T-helper 17 cell (primary cell): ENCODE results near the gene TMEM176B. TPM values are rescaled to one million over a fixed set of nuclear protein-coding genes. Genes with fewer than 3 reads are reported as not detected.

Experiments used
- ATAC-seq: fragments of 150-1000 bp; cut with Tn5 transposase; 2 replicates; pipeline ENCODE4 v1.10.0; 2021; ENCODE audit warnings: mild to moderate bottlenecking, moderate library complexity
- DNase-seq, 3 donors: peaks; one replicate each; pipeline versions ENCODE4 v3.0.0 to v3.0.0-alpha.2; 2020 to 2021
- H3K9me3 ChIP-seq: one replicate; pipeline ENCODE4 v1.7.0; 2013; ENCODE audit warnings: low read length, mild to moderate bottlenecking; ENCODE audit not compliant: control insufficient read depth, poor library complexity, severe bottlenecking
- H3K27ac Mint-ChIP-seq: one replicate; pipeline ENCODE4 v1.8.0; 2022; ENCODE audit warnings: mild to moderate bottlenecking, moderate library complexity, mixed read lengths
- H3K27me3 Mint-ChIP-seq: one replicate; pipeline ENCODE4 v1.8.0; 2022; ENCODE audit warnings: mixed read lengths
- H3K36me3 Mint-ChIP-seq: one replicate; pipeline ENCODE4 v1.8.0; 2022; ENCODE audit warnings: low read depth, mixed read lengths
- H3K4me1 Mint-ChIP-seq: one replicate; pipeline ENCODE4 v1.8.0; 2022; ENCODE audit warnings: mild to moderate bottlenecking, mixed read lengths
- H3K4me3 Mint-ChIP-seq: one replicate; pipeline ENCODE4 v1.8.0; 2022; ENCODE audit warnings: mild to moderate bottlenecking, moderate library complexity, mixed read lengths
- total RNA-seq, 4 donors: library from RNA in 2 of 4; stranded (reverse) in 2 of 4; gene quantifications; one replicate each; pipeline ENCODE4 v1.2.3 and lab custom pipeline; 2022 to 2026

TMEM176B gene
- total RNA-seq, 2 donors from 2014 or later, result not detected

DNA sequence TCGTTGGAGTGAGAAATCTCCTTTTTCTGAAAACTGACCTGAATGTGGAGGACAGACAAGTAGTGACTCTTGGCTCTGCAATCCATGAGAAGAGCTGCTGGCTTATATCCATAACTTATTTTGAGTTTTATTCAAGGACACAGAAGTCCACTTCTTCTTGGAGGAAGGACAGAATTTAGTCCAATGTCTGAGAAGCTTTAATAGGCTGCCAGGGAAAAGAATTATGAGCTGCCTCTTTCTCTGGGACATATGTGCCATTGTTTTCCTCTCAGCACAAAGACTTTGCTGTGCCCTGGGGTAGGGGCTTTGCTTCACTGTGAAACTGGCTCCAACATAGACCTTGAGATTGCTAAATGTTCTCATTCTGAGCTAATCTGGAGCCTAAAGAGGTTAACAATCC is 31.7 kb upstream of the TMEM176B start:
- Mint-ChIP-seq H3K4me1 (peaks cover 4% of the 10 kb centered on the region), H3K36me3 (peaks cover 6% of the 10 kb centered on the region), H3K27ac (no peak overlapping the region), H3K27me3 (peaks cover 53% of the 10 kb centered on the region), H3K4me3 (no peak overlapping the region)
- no peak for DNase-seq
- H3K9me3 ChIP-seq, result no peaks in the 10 kb centered on the region
- no peak for ATAC-seq

DNA sequence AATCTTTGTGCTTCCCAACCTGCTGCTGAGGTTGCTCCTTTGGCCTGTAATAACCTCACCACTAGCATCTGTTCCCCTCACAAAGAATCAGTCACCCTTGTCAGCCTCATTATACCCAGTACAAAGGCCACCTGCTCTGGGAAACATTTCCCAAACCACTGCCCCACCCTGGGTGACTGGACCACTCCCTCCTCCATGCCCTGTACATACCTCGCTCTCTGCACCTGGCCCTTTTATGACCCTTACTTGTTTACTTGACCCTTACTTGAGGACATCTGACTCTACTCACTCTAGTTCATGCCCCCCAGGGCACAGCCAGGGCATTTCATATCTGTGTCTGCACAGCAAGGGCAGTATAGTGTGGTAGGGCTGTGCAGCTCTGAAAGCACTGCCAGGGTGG is 30.8 kb upstream of the TMEM176B start:
- H3K4me3 Mint-ChIP-seq, result no peak overlapping the region
- DNase-seq (no peak), ATAC-seq (no peak)
- H3K4me1 Mint-ChIP-seq, result peaks cover 9% of the 10 kb centered on the region
- H3K27me3 Mint-ChIP-seq, result peaks cover 61% of the 10 kb centered on the region
- no peaks in the 10 kb centered on the region for H3K9me3 ChIP-seq
- peaks cover 6% of the 10 kb centered on the region for H3K36me3 Mint-ChIP-seq
- no peak overlapping the region for H3K27ac Mint-ChIP-seq

DNA sequence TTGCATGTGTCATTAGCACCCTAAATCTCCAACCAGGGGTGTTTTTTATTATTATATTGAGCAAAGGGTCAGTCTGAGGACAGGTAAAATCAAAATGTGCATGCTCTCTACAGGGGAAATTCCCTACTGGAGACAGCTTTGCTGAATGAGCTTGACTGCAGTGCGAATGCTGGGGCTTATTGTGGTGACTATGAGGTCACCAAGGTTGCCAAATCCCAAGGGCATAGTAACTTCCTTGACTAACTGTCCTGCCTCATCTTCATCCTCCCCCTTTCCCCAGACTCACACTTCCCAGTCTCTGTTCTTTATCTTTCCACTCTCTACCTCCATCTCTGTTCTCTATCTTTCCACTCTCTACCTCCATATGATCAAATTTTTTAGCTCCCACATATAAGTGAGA is 29.3 kb upstream of the TMEM176B start:
- peaks cover 58% of the 10 kb centered on the region for H3K27me3 Mint-ChIP-seq
- no peak overlapping the region for H3K4me3 Mint-ChIP-seq
- ATAC-seq, result no peak

DNA sequence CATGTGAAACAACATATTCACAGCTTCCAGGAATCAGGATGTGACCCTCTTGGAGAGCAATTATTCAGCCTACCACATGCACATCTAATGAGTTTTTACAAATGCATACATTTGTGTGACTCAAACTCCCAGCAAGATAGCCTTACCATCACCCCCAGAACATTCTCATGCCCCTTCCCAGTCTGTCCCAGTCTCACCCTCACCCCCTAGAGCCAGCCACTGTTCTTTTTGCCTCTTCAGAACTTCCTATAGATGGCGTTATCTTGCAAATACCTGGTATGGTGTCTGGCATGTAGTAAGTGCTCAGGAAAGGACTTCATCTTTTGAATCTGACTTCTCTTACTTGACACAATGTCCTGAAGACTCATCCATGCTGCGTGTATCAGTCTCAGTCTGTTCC is 28.2 kb upstream of the TMEM176B start:
- DNase-seq (no peak), ATAC-seq (no peak)
- Mint-ChIP-seq H3K27me3 (peaks cover 50% of the 10 kb centered on the region), H3K4me1 (peaks cover 9% of the 10 kb centered on the region), H3K27ac (no peak overlapping the region), H3K4me3 (no peak overlapping the region), H3K36me3 (peaks cover 6% of the 10 kb centered on the region)
- no peaks in the 10 kb centered on the region for H3K9me3 ChIP-seq

More for the DNA sequence above, 29.3 kb upstream of the TMEM176B start:
- no peaks in the 10 kb centered on the region for H3K9me3 ChIP-seq
- H3K4me1 Mint-ChIP-seq, result peaks cover 9% of the 10 kb centered on the region
- no peak overlapping the region for H3K27ac Mint-ChIP-seq
- no peak for DNase-seq
- peaks cover 6% of the 10 kb centered on the region for H3K36me3 Mint-ChIP-seq

DNA sequence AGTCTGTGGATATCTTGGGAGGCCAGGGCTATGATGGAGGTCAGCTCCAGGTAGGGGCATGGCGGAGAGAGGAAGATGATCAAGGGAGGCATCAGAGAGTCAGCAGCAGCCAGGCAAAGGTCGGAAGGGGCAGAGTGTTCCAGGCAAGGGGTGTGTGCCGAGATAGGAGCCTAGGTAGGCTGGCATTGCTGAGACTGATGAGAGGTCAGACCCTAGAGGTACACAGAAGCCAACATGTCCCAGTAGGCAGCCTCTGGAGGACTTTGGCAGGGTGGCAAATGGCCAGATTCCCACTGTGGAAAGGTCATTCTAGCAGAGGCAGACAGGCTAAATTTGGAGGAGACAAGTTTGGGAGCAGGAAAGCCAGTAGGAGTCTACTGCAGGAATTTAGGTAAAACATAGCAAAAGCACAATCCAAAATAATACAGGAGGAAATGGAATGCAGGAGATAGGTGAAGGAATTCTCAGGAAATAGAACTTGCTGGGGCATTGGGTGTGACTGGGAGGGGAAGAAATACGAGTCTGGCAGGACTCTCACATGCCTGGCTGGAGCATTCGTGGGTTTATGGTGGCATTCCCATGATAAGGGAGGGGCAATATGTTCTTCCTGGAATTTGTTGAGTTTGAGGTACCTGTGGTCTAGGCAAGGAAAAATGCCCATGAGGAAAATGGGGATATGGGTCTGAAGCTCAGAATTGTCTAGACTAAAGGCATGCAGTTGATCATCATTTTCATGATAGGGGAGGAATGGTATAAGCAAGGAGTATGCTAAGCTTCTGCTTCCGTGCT is 26.1 kb upstream of the TMEM176B start:
- ATAC-seq (no peak), DNase-seq (no peak)
- Mint-ChIP-seq H3K36me3 (peaks cover 6% of the 10 kb centered on the region), H3K27ac (peak overlapping the region; percentile 19), H3K4me1 (peaks cover 9% of the 10 kb centered on the region), H3K4me3 (no peak overlapping the region), H3K27me3 (peaks cover 43% of the 10 kb centered on the region)
- no peaks in the 10 kb centered on the region for H3K9me3 ChIP-seq

DNA sequence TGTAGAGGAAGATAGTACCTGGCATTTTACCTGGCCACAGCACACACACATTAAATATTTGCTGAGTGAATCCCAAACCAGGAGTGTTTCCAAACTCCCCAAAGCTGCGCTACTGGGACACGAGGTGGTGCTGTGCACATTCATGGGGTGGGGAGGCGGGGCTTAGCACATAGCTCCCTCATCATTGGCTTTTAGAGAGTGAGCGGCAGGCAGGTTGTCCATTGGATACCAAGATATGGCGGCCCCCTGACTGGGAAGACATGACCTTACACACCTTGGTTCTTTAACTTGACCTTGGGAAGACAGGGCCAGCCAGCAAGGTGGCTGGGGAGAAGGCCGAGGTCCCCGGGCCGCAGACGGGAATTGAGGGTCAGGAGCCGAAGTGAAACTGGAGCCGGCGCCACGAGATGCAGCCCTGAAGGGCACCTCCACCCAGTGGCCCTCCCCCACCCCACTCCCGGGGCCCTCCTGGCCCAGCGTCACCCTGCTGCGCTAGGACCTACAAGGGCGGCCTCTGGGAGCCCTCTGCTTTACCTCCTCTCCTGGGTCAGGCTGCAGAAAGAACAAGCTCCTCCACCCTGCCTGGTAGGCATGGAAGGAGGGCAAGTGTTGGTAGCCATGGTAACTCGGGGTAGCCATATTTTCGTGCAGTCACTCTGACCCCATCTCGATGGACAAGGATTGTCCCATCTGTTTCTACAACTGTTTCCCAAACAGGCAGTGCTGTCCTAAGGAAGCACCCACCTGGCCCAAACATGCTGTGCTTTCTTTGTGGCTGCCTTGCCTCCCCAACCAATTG is 24.4 kb upstream of the TMEM176B start:
- H3K4me3 Mint-ChIP-seq, result no peak overlapping the region
- H3K27me3 Mint-ChIP-seq, result peaks cover 26% of the 10 kb centered on the region
- H3K4me1 Mint-ChIP-seq, result peaks cover 6% of the 10 kb centered on the region
- no peaks in the 10 kb centered on the region for H3K9me3 ChIP-seq
- peaks cover 2% of the 10 kb centered on the region for H3K36me3 Mint-ChIP-seq
- DNase-seq (no peak), ATAC-seq (no peak)
- no peak overlapping the region for H3K27ac Mint-ChIP-seq

DNA sequence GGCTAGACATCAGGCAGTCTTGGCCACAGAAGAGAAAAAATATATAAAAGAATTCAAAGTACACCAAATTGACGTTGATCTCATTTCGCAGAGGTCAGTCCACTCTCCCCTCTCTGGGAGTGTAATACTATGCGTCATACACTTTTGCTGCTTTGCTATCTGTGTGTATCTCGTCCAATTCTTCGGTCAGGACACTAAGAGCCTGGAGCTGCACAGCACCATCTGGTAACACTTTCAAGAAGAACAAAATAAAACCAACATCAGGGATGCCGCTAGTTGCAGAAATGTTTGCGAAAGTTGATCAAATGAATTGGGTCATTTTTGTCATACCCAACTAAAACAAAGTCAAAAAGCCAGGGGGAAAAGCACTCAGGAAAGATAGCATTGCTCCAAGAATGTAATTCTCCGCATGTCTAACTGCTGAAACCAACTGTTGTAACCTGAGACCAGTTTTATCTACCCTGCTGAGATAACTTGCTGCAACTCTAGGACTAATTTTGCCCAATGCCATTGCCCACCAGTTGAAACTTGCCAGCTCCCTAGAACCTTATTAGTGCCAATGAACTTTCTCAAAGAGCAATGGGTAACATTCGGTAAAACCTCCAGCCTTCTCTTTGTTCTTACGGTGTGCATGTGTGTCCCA is 23.4 kb upstream of the TMEM176B start:
- H3K36me3 Mint-ChIP-seq, result no peaks in the 10 kb centered on the region
- H3K27me3 Mint-ChIP-seq, result peaks cover 16% of the 10 kb centered on the region
- DNase-seq, result no peak
- ATAC-seq, result no peak
- no peak overlapping the region for H3K4me3 Mint-ChIP-seq
- H3K27ac Mint-ChIP-seq, result no peak overlapping the region
- peaks cover 6% of the 10 kb centered on the region for H3K4me1 Mint-ChIP-seq
- no peaks in the 10 kb centered on the region for H3K9me3 ChIP-seq

DNA sequence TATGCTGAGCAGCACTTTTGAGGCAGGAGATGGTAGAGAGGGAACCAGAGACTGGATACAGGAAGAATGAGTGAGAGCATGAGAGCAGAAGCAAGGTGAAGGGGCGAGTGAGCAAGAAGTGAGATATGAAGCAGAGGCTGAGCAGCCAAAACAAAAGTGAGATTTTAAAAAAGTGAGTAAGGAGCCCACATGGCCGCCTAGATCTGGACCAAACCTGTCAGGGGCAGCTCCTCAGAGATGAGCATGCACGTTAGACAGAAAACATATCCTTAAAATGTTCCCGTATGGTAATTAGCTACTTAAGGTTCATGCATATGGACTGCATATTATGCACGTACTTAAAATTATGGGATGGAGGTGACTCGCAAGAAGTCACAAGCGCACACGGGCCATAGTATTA is 22.9 kb upstream of the TMEM176B start:
- H3K4me3 Mint-ChIP-seq, result no peak overlapping the region
- H3K9me3 ChIP-seq, result no peaks in the 10 kb centered on the region
- no peaks in the 10 kb centered on the region for H3K36me3 Mint-ChIP-seq
- DNase-seq (no peak), ATAC-seq (no peak)
- H3K4me1 Mint-ChIP-seq, result peaks cover 6% of the 10 kb centered on the region
- no peak overlapping the region for H3K27ac Mint-ChIP-seq
- H3K27me3 Mint-ChIP-seq, result peaks cover 12% of the 10 kb centered on the region

DNA sequence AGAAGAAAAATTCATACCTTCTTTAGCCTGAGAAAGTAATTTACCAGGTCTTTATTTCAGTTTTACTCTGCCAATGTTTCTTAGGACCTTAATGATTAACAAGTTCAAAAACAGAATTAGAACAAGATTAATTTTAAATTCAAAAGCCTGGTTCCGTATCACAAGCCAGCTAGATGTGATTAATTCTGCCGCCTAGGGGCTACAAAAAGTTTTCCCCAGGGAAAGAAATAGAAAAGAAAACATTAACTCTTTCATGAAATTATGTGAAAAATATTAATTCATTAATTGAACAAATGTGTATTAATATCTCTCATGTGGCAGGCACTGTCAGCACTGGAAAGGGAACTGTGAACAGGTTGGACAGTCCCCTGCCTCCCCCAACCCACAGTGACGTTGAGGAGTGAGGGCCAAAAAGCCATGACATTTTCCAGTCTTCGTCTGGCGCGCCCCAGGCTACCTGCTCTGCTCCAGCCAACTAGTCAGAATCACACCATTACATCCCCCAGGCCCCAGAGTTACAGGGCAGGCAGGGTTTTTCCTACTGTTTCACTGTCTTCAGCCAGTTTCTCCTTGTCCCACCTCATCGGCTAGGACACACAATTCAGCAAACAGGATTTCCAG is 20.5 kb upstream of the TMEM176B start:
- peaks cover 3% of the 10 kb centered on the region for H3K9me3 ChIP-seq
- H3K4me1 Mint-ChIP-seq, result no peaks in the 10 kb centered on the region
- peaks cover 14% of the 10 kb centered on the region for H3K27me3 Mint-ChIP-seq
- DNase-seq (no peak), ATAC-seq (no peak)
- H3K4me3 Mint-ChIP-seq, result no peak overlapping the region
- H3K27ac Mint-ChIP-seq, result no peak overlapping the region
- no peaks in the 10 kb centered on the region for H3K36me3 Mint-ChIP-seq

DNA sequence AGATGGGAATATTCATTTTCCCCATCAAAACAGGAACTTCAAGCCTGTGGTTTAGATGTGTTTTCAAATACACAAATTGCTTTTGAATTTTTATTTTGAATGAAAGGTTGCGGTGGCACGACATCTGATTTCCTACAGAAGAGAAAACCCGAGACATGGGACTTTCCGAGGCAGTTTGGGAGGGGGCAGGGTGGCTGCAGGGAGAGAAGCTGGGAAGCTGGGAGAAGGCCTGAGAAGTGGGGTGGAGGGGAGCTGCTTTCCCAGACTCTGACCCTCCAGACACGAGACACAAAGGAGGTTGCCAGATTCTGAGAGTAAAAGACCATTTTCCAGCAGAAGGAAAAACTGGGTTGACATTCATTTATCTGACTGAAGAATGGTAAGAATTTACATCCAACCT is 20.0 kb upstream of the TMEM176B start:
- H3K27ac Mint-ChIP-seq, result no peak overlapping the region
- H3K4me3 Mint-ChIP-seq, result no peak overlapping the region

DNA sequence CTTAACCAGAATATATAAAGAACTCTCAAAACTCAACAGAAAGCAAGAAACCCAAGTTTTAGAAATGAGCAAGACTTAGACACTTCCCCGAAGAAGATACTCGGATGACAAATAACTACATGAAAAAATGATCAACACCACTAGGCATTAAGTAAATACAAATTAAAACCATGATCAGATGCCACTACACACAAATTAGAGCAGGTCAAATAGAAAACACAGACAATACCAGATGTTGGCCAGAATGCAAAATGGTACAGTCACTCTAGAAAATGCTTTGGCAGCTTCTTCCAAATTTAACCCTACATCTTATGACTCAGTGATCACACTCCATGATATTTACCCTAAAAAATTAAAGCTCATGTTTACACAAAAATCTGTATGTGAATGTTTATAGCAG is 18.8 kb upstream of the TMEM176B start:
- no peak for ATAC-seq
- no peak overlapping the region for H3K4me3 Mint-ChIP-seq
- no peaks in the 10 kb centered on the region for H3K4me1 Mint-ChIP-seq
- no peaks in the 10 kb centered on the region for H3K36me3 Mint-ChIP-seq
- DNase-seq, result no peak
- no peak overlapping the region for H3K27ac Mint-ChIP-seq
- H3K27me3 Mint-ChIP-seq, result peaks cover 22% of the 10 kb centered on the region
- H3K9me3 ChIP-seq, result peaks cover 5% of the 10 kb centered on the region

More for the DNA sequence above, 20.0 kb upstream of the TMEM176B start:
- DNase-seq (no peak), ATAC-seq (no peak)
- no peaks in the 10 kb centered on the region for H3K4me1 Mint-ChIP-seq
- H3K36me3 Mint-ChIP-seq, result no peaks in the 10 kb centered on the region
- H3K27me3 Mint-ChIP-seq, result peaks cover 16% of the 10 kb centered on the region
- peaks cover 5% of the 10 kb centered on the region for H3K9me3 ChIP-seq

DNA sequence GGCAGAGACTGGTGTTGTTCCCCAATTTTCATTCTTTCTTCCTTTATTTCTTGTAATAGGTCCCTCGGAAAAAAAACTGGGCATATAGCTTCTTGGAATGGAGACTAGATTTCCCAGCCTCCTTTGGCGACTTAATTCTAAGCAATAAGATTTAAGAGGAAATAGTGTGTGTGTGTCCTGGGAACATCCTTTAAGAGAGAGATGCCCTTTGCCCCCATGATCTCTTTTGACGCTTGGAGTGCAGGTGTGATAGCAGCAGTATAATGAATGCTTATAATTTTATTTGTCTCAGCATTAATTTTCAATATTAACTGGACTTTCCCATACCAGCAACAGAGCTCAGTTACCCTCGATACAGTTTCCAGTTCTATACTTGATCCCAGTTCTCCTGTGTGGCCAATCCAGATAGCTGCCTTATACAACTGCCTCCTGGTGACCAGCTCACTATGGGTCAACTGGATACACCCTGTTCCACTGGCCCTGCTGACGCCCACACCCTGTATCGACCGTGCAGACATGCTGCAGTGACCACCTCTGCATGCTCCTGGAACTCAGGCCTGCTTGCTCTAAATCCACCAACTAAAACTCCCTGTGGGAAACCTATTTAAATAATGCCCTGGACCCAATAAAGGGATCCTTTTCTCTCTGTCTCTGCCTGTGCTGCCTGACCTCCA is 14.3 kb upstream of the TMEM176B start:
- Mint-ChIP-seq H3K4me1 (no peaks in the 10 kb centered on the region), H3K27me3 (peaks cover 47% of the 10 kb centered on the region), H3K4me3 (no peak overlapping the region), H3K27ac (no peak overlapping the region), H3K36me3 (no peaks in the 10 kb centered on the region)
- DNase-seq (no peak), ATAC-seq (no peak)
- peaks cover 5% of the 10 kb centered on the region for H3K9me3 ChIP-seq
